HCEC 1CT (cell line): ENCODE results near the gene SELENBP1.
"Not testable (repeated sequence)": the region's sequence is repeated elsewhere in the genome, so short reads cannot be mapped to it uniquely, and the experiment has no call there.

Experiments used
- DNase-seq: peaks from one replicate; pipeline ENCODE4 v3.0.0-alpha.2; 2017

SELENBP1 gene

DNA sequence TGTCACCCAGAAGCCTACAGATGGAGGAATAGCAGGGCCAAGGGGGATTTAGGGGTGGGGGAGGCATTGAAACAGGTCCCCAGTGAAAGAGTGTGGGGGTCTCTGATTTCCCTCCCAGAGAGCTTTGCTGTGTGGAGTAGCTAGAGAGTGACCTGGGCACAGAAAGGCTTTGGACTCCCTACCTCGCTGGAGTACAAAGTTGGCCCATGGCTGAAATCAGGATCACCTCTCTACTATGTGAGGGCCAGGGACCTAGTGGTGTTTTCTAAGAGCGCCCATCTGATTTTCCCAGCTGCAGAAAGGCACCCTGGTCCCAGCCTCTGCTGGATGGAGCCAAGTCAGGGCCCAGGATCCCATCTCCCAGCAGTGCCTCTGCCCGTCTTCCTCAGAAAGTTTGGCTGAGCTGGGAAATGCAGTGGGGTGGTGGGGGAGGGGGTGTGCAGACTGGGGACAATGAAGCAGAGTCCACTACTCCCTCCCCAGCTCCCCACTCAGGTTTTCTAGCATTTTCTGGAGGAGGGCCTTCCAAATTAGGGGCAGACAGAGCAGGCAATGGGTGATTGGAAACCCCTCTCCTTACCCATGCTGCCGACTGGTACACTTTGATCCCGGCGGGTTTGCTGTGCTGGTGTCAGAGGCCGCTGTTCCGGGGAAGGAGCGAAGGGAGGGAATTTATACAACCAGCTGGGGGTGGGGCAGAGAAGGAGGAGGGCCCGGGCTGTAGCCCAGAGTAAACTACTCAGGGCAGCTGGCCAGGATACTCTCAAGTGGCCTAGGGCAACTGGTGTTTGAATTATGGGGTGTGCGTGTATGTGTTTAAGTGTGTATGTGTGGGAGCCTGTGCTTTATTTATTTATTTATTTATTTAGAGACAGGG, at the start of gene SELENBP1:
TSS of gene SELENBP1 (minus strand) at position 648 of the 877 bp plus-strand sequence. CDS start at position 584, 64 bp downstream.
- peak; percentile 72 for DNase-seq

DNA sequence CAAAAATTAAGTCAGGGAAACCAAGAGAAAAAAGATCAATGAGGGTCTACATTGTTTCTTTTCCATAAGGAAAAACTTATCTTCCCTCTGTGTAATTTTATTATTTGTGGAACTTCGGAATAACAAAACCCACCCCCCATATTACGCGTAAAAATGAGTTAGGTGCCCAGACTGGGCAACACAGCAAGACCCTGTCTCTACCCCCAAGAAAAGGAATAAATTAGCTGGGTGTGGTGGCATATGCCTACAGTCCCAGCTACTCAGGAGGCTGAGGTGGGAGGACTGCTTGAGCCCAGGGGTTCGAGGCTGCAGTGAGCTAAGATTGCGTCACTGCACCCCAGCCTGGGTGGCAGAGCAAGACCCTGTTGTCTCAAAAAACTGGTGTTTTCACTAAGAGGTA, 47.3 kb upstream of the SELENBP1 start:
- DNase-seq = no peak

DNA sequence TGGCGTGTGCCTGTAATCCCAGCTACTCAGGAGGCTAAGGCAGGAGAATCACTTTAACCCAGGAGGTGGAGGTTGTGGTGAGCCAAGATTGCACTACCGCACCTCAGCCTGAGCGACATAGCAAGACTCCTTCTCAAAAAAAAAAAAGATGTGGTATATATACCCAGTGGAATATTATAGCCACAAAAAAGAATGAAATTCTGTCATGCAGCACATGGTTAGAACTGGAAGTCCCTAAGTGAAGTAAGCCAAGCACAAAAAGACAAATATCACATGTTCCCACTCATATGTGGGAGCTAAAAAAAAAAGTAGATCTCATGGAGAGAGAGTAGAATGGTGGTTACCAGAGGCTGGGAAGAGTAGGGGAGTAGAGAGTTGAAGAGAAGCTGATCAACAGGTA, 45.6 kb upstream of the SELENBP1 start:
- DNase-seq = no peak

DNA sequence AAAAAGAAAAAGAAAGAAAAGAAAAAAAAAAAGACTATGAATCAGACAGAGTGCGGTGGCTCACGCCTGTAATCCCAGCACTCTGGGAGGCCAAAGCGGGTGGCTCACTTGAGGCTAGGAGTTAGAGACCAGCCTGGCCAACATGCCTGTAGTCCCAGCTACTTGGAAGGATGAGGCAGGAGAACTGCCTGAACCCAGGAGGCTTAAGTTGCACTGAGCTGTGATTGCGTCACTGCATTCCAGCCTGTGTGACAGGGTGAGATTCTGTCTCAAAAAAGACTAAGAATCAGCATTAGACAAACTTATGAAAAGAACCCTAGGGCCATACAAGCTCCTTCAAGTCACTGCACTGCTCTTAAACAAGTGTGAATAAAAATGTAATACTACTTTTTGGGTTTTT, 43.7 kb upstream of the SELENBP1 start:
- DNase-seq = peak; percentile 71

DNA sequence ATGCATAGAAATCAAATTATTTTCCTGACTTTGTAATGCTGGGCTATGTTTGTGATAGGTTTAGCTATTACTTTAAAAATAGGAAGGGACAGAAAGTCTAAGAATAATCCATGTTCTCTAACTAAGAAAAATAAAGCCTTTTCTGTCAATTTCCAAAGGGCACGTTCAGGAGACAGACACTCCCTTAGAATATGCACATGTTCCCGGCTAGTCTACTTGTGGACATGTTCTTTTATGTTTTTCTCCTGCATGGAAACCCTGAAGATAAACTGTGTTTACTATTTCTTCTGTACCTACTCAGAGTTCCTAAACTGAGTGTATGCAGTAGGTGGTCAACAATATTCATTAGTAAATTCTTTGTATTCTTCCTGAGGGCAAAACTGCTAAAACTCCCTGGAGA, 39.4 kb upstream of the SELENBP1 start:
- no peak for DNase-seq

DNA sequence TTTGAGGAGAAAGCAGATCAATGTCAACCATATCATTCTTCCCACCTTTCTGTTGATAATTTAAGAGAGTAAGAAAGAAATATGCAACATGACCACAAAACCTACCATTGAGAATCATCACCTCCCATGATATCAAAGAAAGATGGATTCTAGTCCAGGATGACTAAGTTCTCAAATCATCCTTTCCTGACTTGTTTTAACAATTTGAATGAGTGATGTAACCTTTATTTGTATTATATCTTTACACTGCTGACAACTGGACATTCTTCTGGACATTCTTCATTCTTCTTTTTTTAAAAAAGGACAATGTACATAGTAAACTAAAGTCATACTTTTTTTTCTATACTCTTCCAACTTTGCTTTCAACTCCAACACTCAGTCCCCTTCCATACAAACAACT, 36.4 kb upstream of the SELENBP1 start:
- no peak for DNase-seq

DNA sequence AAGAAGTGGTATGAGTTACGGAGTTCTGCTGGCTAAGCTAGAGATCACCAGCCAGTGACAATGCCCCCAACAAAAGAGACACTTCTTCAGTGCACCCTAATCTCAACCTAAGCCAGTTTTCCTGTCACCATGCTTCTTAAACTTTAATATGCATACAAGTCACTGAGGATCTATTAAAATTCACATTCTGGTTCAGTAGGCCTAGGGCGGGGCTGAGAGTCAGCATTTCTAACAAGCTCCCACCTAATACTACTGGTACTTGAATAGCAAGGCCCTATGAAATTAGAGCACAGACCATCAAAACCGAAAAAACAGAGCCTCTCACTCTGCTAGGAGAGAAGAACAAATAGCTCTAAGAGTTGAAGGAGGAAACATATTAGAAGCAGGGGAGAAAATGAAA, 34.8 kb upstream of the SELENBP1 start:
- no peak for DNase-seq

DNA sequence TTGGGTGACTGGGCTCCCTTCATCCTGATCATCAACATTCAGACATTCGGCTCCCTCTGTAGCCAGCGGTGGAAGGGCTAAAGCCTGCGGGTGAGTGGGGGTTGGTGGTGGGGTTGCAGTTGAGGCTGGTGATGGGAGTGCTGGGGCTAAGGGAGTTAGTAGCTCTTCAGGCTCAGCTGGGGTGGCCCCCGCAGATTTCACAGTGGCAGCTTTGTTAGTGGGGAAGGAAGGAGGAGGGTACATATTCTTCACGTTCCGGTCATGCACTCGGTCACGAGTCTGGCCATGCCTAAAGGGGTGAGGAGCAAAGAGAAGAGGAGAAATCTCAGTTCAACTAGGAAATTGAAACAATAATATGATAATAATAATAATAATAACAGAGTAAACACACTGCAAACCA, 33.7 kb upstream of the SELENBP1 start:
- no peak for DNase-seq

DNA sequence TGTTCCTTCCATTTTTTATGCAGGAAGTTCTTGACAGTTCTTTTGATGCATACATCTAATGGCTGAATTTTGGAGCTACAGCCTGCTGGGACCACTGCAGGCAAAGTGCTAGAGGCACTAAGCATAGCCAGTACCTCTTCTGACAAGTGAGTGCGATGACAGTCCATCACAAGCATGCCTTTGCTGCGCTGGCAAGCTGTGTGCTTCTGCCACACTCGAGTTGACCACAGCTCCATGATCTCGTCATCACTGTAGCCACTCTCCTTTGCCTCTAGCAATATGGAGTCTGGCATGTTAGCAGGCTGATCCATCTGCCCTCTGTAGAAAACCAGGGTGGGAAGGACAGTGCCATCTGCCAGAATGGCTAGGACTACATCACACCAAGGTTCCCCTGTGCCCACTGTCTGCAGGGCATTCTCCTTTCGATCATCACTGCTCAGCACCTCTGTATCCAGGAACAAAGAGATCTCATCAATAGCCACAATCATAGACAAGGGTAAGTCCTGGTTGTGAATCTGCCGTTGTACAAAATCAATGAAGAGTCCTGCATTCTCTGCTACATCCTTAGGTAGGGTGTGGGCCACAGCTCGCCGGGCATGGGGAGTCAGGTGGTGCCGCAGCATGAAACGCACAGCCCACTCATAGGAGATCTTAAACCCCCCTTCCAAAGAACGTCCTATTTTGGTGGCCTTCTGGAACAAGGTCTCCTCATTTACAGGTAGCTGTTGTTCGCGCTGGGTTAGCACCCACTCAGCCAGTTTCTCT, 32.9 kb upstream of the SELENBP1 start:
- no peak for DNase-seq

DNA sequence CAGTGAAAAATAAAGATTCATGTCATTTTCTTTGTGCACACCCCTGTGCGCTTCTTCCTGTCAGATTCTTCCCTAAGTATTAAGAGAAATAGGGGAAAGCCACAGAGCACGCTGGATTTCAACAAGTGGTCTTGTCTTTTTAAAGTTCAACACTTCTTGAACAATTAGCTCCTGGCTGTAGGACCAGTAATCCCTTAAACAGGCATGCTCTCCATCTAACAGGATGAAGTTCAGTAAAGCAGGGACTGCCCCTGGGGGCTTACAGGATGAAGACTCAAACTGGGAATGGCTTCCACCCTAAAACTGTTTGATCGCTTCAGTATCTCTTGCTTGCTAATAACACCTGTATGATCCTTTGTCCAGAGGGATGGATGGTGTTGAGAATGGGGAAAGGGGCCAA, 31.1 kb upstream of the SELENBP1 start:
- DNase-seq = no peak

DNA sequence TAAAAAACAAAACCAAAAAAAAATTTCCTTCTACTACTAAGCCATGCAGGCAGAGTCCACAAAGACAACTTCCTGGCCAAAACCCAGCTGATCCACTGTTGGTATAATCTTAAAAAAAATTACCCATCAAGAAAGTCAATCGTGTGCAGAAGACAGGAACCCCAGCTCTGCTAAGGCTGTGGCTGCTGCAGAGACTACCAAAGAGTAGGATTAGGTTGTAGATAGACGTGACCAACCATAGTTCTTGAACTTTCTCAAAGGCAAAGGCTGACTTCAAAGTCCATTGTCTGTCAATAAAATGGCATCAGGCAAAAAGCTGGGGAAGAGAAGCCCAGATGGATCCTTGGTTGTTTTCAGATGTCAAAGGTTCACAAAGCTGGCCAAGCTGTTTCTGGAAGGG, 30.3 kb upstream of the SELENBP1 start:
- no peak for DNase-seq

DNA sequence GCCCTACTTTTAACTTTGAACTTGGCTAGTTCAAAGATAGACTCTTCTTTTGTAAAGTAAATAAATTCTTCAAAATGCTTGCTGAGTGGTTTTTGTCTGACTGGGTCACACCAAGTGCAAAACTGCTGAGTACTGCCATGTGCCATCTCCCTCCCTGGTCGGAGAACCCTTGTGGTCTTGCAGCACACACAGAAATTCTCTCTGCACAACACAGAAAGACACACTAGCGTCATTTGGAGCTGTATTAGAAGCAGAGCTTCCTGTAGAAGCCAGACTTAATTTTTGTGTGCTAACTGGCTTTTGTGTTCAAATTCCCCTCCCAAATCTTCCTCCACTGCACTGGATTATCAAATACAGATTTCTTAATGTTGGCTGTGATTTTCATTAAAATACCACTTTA, 29.4 kb upstream of the SELENBP1 start:
- no peak for DNase-seq

DNA sequence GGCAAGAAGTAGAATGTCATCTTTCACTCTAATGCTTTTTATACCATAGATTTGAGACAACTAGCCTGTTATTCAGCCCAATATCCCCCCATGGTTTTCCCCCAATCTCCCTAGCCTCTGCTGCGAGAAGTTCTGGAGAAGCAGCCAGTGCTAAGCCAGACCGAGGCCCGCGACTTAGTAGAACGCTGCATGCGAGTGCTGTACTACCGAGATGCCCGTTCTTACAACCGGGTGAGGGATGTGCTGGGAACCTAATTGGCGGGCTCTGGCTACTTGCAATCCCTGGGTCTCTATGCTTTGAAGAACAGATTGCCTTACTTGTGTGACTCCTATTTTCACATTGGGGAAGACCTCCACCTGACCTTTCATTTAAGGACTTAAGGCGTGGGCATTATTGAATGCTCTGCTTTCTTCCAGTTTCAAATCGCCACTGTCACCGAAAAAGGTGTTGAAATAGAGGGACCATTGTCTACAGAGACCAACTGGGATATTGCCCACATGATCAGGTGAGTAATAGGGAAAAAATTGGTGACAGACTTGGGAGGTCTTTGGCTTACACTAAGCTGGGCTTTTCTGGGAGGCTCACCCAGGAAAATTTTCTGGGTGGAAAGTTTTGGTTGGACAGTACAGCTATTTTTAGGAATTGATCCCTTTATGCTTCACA, 28.8 kb upstream of the SELENBP1 start:
- DNase-seq = no peak

DNA sequence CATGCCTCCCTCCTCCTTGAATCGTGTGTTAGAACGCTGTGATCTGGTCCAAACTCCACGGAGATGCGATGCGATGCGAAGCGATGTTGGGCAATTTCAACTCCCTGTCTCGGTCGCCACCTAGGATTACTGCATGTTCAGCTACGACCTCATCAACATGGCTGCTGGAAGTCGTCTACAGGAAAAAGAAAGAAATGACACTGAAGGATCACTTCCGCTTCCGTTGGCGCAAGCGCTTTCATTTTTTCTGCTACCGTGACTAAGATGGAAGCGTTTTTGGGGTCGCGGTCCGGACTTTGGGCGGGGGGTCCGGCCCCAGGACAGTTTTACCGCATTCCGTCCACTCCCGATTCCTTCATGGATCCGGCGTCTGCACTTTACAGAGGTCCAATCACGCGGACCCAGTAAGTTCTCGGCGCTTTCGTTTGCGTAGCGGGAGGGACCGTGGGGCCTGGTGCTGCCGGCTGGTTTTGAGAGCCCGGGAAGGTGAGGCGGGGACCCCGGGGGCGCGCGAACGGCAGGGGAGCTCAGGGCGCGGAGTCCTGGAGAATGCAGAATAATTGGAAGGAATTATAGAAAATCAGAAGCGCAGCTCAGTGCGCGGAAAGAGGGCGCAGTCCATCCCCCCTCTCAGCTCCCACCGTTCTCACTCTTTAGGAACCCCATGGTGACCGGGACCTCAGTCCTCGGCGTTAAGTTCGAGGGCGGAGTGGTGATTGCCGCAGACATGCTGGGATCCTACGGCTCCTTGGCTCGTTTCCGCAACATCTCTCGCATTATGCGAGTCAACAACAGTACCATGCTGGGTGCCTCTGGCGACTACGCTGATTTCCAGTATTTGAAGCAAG, 27.0 kb upstream of the SELENBP1 start, which contains the start of gene PSMB4:
TSS of gene PSMB4 (plus strand) at position 250 of the 848 bp plus-strand sequence. CDS start at position 265, 15 bp downstream.
- DNase-seq = peak; percentile 93

DNA sequence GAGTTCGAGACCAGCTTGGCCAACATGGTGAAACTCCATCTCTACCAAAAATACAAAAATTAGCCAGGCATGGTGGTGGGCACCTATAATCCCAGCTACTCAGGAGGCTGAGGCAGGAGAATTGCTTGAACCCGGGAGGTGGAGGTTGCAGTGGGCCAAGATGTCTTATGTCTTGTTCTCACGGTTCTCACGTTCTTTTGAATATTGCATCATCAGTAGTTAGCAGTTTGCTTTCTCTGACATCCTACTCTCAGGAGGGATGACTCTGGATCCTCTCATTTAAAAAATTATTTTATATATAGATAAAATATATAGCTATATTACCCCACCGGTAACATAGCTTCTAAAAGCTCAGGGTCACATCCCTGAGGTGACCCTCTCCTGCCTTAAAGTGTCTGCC, 23.8 kb upstream of the SELENBP1 start:
- not testable (repeated sequence) for DNase-seq

DNA sequence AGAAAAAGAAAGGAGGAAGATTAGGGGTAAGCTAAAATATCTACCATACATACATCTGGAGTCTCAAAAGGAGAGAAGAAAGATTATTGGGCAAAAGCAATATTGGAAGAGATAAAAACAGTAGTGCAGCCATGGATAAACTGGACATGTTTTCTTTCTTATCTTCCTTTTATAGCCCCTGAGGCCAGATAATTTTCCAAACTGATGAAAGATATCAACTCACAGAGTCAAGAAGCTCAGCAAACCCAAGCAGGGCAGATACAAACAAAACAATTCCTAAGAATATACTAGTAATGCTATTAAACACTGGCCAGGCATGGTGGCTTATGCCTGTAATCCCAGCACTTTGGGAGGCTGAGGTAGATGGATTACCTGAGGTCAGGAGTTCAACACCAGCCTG, 21.1 kb upstream of the SELENBP1 start:
- DNase-seq = no peak

DNA sequence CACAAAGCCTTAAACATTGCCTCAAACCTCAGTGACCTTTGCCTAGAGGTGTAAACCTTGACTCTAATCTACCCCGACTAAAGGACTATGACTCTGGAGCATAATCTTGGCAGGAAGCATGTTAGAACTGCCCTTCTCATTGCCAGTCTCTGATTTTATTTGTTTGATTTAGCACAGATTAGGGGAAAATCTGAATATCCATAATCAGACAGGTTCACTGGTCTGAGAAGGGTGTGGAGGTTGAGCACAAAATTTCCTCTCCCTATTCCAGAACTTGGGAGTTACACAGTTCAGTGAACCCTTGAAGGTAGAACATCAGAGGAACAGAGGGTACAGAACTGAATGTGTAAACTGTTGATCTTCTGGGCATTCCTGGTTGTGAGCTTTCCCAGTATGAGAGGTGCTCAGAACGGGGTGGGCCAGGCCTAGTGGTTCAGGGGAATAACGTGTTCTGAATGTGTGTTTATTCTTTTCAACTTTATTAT, 18.6 kb upstream of the SELENBP1 start:
- no peak for DNase-seq

DNA sequence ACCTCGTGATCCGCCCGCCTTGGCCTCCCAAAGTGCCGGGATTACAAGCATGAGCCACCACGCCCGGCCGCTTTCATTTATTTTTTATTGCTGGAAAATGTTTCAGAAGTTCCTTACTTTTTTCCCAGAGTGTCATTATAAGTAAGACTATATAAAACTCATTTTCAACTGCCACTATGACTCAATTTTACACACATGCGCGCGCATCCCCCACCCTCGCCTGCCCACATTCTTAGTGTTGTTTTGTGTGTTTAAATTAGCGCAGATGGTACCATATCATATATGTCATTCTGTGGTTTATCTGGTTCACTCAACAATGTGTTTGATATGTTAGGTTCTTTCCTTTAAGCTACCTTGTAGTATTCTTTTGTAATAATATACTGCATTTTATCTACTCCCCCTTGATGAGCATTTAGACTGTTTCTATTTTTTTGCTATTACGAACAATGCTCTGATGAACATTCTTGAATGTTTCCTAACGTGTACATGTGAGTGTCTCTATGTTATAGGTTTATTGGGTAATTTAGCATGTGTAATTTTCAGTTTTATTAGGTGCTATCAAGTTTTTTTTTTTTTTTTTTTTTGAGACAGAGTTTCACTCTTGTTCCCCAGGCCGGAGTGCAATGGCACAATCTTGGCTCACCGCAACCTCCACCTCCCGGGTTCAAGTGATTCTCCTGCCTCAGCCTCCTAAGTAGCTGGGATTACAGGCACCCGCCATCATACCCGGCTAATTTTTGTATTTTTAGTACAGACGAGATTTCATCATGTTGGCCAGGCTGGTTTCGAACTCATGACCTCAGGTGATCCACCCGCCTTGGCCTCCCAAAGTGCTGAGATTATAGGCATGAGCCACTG, 17.9 kb upstream of the SELENBP1 start:
- not testable (repeated sequence) for DNase-seq

DNA sequence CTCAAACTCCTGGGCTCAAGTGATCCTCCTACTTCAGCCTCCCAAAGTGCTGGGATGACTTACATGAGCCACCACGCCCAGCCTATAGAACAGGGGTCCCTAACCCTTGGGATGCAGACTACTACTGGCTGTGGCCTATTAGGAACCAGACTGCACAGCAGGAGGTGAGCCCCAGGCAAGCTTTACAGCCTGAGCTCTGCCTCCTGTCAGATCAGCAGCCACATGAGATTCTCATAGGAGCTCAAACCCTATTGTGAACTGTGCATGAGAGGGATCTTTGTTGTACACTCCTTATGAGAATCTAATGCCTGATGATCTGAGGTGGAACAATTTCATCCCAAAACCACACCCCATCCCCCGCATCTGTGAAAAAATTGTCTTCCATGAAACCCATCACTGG, 13.5 kb upstream of the SELENBP1 start:
- DNase-seq = no peak

DNA sequence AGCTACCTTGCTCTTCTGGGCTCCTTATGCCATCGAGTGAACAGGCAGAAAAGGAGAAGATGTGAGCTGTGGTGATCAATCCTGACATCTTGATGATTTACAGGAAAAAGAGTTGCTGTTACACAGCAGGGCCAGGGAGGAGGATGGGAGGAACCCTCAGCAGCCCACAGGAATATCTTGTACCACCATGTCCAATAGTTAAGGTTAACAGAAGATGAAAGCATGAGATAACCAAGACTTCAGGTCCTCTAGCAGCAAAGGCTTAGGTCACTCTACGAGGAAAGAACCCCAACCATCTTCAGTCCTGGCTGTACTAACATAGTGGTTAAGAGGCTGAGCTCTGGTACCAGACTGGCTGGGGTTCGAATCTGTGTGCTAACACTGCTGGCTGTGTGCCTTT, 12.1 kb upstream of the SELENBP1 start:
- DNase-seq = no peak

DNA sequence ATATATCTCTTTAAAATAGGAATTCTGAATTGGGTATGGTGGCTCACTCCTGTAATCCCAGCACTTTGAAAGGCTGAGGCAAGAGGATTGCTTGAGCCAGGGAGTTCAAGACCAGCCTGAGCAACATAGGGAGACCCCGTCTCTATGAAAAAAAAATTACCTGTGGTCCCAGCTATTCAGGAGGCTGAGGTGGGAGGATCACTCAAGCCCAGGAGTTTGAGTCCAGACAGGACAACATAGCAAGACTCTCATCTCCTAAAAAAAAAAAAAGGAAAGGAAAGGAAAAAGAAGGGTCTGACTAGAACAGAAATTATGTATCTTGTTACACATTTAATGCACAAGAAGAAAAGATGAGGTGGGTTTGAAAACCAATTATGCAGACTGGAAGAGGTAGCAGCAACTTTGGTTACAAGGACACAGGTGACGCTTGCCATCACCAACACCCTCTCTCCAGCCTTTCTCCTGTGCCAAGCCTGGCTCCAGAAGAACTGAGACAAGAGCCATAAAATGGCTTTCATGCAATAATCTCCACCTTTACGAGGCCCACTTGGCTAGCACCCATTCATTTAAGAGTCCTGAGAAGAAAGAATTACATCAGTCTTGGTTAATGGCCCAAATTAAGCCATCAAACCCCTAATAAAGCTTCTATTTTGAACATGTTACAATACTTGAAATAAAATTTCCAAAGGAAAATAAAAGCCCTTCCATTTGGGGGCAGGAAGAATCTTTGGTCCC, 4.8 kb upstream of the SELENBP1 start:
- DNase-seq = no peak
